IPS DF 4.7 (cell line): ENCODE data around the gene KIF5C.
A peak's percentile ranks its signal among the peaks of the same experiment; 100 is the strongest.
"Not testable (repeated sequence)": the region's sequence is repeated elsewhere in the genome, so short reads cannot be mapped to it uniquely, and the experiment has no call there.

Source experiments
- DNase-seq: peaks from one replicate; pipeline ENCODE4 v3.0.0-alpha.2; 2013; ENCODE audit warnings: low spot score; ENCODE audit errors: extremely low read depth

The KIF5C gene

DNA sequence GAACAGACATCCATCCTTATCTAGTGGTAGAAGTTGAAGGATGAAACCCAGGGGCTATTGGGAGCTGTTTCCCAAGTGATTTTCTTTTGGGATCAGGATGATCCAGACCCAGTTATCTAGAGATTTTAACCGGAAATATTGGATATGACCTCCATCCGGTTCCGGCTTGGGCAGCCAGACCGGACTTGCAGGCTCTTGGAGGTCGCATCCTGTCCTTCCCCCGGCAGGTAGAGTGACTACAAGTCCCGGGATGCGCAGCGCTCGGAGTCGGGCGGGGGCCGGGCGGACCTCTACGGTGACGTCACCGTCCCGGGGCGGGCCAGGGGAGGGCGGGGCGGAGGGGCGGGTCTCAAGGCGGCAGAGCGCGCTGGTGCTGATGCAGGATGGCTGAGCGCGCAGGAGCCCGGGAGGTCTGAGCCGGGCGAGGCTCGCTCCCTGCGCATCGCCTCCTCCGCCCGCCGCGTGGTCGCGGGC, at the start of gene KIF5C:
Gene KIF5C, plus strand, starts transcription at position 360 of the 474 bp plus-strand sequence. CDS start 391 bp downstream, outside the sequence.
- peak; percentile 56 for DNase-seq

GRCh38 chr2:148826791-148827190, 48.2 kb upstream of the KIF5C start:
- DNase-seq: no peak

DNA sequence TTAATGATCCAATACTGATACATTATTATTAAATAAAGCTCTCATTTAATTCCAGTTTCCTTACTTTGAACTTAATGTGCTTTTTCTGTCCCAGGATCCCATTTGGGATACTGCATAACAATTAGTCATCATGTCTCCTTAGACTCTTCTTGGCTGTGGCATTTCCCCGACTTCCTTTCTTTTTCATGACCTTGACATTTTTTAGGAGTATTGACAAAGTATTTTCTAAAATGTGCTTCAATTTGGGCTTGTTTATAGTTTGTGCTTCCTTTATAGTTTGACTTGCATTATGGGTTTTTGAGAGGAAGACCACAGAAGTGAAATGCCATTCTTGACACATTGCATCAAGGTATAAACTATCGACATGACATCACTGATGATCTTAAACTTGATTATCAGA, 46.1 kb upstream of the KIF5C start:
- DNase-seq: no peak

DNA sequence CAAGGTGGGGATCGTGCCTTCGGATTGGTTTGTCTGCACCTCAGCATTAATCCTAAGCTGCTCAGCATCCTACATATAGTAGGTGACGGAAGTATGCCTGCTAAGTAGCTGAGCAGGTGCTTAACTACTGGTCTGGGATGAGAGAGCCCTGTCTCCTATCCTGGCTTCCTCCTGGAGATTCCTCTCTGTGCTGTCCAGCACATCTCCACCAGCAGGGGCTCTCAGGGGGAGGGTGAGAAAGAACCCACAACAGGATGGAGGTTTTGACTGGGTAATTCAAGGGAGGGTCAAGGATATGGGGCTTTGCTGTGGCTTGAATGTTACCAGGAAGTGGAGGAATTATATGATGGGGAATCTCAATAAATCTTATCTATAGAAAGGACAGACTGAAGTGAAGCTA, 45.4 kb upstream of the KIF5C start:
- no peak for DNase-seq

- no peak for DNase-seq
Observed at GRCh38 chr2:148832637-148833036, 42.4 kb upstream of the KIF5C start.

DNA sequence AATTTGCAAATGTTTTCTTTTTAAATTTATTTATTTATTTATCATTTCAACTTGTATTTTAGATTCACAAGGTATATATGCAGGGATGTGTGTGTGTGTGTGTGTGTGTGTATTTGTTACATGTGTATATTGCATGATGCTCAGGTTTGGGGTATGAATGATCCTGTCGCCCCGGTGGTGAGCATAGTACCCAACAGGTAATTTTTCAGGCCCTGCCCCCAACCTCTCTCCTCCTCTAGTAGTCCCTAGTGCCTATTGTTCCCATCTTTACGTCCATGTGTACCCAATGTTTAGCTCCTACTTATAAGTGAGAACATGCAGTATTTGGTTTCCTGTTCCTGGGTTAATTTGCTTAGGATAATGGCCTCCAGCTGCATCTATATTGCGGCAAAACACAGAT, 33.0 kb upstream of the KIF5C start:
- DNase-seq: no peak

DNA sequence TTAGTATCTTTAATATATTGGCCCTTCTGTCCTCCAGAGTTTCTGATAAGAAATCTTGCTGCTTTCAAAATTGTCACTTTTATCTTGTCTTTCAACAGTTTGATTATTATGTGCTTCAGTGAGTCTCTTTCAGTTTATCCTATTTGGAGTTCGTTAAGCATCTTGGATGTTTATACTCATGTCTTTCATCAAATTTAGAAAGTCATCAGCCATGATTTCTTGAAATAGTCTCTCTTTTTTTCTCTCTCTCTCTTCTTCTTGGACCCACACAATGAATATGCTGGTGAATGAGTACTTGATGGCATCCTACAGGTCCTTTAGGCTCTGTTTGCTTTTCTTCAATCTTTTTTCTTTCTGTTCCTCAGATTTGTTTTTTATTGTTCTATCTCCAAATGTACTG, 26.9 kb upstream of the KIF5C start:
- no peak for DNase-seq

DNA sequence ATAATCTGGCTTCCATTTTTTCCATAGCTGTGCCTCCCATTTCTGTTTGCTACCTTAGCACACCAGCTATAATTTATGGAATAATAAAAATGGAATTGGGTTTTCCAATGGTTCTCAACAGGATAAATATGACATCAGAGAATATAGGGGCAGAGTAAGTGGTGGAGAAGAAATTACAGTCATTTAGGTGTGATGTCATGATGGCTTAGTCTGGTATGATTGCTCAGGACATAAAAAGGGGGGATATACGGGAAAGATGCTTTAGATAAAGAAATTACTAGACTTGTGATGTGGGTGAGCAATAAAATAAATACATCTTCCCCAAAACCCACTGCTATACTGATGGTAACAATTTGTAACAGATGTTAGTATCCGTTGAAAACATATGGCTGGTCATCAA, 21.6 kb upstream of the KIF5C start:
- no peak for DNase-seq

- no peak for DNase-seq
Observed at GRCh38 chr2:148860037-148860436, 15.0 kb upstream of the KIF5C start.

GRCh38 chr2:148861367-148861766, 13.7 kb upstream of the KIF5C start:
- no peak for DNase-seq

DNA sequence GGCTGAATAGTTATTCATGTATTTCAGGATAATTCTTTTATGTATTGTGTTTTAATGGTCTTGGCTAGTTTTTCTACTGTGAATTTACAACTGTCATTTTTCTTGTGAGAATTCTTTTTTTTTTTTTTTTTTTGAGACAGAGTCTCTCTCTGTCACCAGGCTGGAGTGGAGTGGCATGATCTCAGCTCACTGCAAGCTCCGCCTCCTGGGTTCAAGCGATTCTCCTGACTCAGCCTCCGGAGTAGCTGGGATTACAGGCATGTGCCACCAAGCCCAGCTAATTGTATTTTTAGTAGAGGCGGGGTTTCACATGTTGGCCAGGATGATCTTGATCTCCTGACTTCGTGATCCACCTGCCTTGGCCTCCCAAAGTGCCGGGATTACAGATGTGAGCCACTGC, 12.5 kb upstream of the KIF5C start:
- DNase-seq: not testable (repeated sequence)

- no peak for DNase-seq
Observed at GRCh38 chr2:148865512-148865911, 9.5 kb upstream of the KIF5C start.

GRCh38 chr2:148866091-148866490, 8.9 kb upstream of the KIF5C start:
- DNase-seq: no peak

- DNase-seq: no peak
Observed at GRCh38 chr2:148867079-148867769, 7.8 kb upstream of the KIF5C start.

DNA sequence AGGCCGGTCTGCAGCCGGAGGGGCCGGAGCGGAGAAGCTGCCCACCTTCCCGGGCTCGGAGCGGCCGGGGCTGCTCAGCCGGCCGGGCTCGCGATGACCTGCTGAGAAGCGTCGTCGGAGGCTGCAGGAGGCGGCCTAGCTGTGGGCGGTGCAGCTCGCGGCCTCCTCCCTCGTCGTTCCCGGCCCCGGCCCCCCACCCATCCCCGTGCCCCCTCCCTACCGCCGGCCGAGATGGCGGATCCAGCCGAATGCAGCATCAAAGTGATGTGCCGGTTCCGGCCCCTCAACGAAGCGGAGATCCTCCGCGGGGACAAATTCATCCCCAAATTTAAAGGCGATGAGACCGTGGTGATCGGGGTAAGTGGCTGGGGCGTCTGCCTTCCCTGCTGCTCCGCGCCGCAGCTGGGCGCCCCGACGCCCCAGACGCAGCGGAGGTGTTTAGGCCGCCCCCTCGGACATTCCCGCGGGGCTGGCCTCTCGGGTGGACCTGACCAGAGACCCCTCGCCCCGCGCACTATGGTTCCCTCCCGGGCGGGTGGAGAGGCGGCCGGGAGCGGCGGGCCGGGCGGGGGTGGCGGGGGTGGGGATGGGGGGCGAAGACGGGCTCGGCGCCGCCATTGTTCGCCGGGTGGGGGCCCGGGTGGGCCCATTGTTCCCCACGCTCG, 492 bp downstream of the KIF5C start:
- DNase-seq: no peak

DNA sequence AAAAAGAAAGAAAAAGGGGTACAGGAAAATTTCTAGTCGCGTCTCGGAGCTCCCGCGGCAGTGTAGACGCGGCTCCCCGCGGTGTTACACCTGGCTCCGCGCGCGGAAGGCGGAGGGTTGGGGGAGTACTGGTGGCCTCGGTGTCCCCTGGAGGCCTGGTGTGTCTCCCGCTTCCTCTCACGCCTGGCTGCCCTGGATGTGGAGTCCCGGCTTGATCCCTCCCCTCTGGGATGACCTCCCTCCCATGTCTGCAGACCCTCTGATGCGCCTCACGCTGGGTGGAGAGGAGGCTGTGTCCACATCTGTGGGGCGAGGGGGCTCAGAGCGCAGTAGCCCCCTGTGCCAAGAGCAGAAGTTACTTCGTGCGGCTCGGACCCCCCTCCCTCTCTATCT, 1.2 kb downstream of the KIF5C start:
- no peak for DNase-seq

GRCh38 chr2:148876595-148877402, 1.8 kb downstream of the KIF5C start:
- DNase-seq: peak; percentile 68

DNA sequence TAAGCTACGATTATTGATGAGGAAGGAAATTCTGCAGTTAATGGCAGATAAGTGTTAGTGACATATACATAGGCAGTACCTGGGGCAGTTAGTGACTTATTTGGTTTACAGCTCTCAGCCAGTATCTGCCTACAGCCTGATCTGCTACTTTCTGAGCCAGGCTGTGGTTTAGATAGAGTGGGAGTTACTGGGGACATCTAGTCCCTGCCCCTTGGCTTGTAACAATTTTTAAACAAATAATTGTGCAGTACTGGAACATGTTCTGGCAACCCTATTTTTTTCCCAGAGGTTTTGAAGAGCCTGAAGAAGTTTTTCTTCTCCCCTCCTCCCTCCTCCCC, 2.3 kb downstream of the KIF5C start:
- no peak for DNase-seq

GRCh38 chr2:148880636-148881035, 5.6 kb downstream of the KIF5C start:
- no peak for DNase-seq

DNA sequence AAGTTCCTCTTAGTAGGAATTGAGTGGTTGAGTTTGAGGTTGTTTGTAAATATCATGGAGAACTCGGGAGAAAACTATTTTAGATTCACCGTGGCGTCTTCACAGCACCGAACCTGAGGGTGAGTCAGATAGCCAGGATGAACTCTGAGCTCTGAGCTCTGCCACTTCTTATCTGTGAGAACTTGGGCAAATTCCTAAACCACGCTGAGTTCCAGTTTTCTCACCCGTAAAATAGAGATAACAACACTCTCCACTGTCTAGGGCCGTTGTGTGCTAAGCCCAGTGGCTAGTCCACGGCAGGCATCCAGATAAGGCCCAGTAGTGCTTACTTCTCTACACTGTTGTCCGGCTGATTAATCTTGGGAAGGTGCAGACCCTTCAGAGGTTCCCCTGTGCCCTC, 7.0 kb downstream of the KIF5C start:
- no peak for DNase-seq

GRCh38 chr2:148885209-148885608, 10.2 kb downstream of the KIF5C start:
- DNase-seq: no peak

GRCh38 chr2:148885988-148886387, 11.0 kb downstream of the KIF5C start:
- DNase-seq: no peak
